HG02588 (cell line): ENCODE data around the gene RGS3.
"Not testable (repeated sequence)": the region's sequence is repeated elsewhere in the genome, so short reads cannot be mapped to it uniquely, and the experiment has no call there.

Experiments
- ATAC-seq: cut with Tn5 transposase; IDR thresholded peaks from one replicate; pipeline ENCODE4 v1.9.1; 2021; ENCODE audit warnings: mild to moderate bottlenecking, moderate library complexity; ENCODE audit not compliant: unreplicated experiment

Gene RGS3

DNA sequence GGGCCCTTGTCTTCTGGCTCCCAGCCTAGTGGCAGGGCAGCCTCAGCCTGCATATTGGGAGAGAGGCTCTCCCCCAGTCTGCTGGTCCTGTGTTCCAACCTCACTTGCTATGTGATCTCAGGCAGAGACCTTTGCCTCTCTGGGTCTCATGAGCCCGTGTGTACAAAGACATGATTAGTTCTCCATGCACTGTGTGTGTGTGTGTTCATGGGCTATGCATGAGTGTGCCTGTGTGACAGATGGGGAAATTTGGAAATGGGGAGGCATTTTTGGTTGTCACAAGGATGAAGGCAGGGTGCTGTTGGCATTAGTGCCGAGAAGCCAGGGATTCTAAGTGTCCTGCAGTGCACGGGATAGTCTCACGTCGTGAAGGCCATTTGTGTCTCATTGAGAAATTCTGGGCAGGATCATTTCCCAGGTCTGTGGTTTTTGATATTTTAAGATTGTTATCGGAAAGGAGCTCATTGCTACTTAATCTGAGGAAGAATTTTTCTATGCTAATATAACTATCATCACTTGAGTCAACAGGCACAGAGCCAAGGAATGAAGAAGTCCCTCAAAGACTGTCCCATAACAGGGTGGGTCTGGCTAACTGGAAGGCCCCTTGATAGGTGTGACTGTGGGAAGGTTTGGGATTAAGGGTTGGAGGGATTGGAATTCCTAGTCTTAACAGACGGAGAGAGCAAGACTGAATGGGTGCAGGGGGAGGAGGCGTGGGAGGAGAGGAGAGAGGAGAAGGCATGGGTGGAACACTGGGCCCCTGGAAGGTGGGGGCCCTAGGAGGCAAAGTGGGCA lies 168.5 kb downstream of the RGS3 start:
- ATAC-seq, result no peak

- ATAC-seq, result no peak
These were observed 169.5 kb downstream of the RGS3 start for GRCh38 chr9:113632776-113633590.

DNA sequence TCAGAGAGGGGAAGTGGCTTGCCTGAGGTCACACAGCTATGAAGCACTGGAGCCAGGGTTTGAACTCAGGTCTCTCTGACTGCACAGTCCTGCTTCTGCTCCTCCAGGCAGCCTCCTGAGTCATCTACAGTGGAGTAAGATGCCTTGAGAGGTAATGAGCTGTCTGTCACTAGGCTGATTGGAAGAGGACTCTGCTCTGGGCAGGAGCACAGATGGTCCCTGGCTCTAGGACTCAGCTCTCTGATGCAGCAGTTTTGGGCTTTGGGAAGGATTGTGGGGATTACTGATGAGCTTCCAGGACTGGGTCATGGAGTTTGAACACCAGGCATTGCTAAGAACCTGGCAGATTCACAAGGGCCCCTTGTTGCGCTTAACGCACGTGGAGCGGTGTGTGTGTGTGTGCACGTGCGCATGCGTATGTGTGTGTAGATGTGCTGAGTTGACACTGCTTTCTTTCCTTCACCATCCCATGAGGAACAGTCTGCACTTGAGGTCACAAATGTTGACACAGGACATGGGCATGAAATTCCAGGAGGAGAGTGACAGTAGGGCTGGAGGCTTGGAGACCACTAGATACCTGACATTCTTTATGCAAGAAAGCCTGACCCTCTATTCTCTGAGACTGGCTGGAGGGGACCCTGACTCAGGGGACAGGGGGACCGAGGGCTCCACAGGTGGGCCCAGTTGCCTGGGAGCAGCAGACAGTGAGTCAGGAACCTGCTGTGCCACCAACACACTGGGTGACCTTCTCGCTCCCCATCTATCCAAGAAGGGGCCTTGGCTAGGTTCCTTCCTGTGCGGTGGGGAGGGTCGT lies 170.5 kb downstream of the RGS3 start:
- no peak for ATAC-seq

GRCh38 chr9:113634596-113635515 lies 171.3 kb downstream of the RGS3 start:
- no peak for ATAC-seq

DNA sequence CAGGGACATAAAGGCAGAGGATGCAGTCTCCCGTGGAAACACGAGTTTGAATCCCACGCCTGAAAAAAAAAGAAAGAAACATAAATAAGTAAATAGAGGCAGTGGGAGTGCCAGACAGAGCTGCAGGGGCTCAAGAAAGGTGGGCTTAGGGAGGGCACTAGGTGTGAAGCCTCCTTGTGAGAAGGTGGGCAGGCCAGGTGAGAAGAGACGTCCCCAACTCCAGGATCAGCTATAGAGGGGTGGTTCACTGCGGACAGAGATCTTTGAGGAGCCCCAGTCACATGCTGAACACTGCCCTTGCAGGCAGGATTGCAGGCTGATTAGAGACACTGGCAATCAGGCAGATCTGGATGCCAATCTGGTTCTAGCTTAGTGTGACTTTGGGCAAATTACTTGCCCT lies 172.1 kb downstream of the RGS3 start:
- ATAC-seq, result no peak

GRCh38 chr9:113636165-113636564 lies 172.6 kb downstream of the RGS3 start:
- no peak for ATAC-seq

DNA sequence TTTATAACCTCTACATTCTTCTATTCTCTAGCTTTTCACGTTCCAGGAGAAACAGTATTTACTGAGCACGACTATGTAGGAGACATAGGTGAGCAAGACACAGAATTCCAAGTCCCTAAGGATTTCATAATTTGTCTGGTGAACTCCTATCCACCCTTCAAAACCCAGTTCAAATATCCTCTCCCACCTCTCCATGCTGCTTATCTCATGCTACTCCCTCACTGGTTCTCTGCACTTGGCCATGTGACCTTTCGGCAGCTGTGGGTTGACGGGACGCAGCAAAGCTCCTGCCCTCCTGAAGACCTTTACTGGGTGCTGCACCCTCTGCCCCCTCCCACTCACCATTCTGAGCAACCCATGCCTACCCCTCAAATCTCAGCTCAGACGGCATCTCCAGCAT lies 173.2 kb downstream of the RGS3 start:
- no peak for ATAC-seq

DNA sequence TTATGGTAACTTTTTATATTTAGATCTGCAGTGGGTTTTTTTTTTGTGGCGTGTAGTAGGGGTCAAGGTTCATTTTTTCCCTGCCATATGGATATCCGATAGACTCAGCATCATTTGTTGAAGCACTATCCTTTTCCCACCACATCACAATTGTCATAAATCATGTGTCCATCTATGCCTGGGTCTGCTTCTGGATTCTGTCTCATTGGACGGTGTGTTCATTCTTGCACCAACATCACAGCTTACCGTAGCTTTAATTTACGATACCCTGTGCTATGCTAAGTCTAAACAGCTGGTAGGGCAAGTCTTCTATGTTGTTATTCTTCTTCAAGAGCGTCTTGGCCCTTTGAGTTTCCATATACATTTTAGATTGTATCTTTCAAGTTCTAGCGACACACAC lies 175.0 kb downstream of the RGS3 start:
- ATAC-seq, result no peak

- ATAC-seq, result no peak
These were observed 175.4 kb downstream of the RGS3 start for GRCh38 chr9:113638897-113639296.

DNA sequence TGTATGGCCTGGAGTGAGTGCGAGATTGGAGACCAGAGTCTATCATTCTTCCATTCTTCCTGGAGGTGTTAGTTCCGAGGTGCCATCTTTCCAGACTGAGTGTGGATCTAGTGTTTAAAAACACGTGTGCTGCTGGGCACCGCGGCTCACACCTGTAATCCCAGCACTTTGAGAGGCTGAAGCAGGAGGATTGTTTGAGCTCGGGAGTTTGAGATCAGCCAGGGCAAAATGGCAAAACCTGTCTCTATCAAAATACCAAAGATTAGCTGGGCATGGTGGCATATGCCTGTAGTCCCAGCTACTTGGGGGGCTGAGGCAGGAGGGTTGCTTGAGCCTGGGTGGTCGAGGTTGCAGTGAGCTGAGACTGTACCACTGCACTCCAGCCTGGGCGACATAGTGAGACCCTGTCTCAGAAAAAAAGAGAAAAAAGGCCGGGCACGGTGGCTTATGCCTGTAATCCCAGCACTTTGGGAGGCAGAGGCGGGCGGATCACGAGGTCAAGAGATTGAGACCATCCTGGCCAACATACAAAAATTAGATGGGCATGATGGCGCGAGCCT lies 176.0 kb downstream of the RGS3 start:
- ATAC-seq, result not testable (repeated sequence)

GRCh38 chr9:113640418-113640817 lies 176.9 kb downstream of the RGS3 start:
- no peak for ATAC-seq

- ATAC-seq, result no peak
These were observed 177.8 kb downstream of the RGS3 start for GRCh38 chr9:113641100-113641885.

- no peak for ATAC-seq
These were observed 180.8 kb downstream of the RGS3 start for GRCh38 chr9:113644321-113644720.

- no peak for ATAC-seq
These were observed 181.9 kb downstream of the RGS3 start for GRCh38 chr9:113645227-113645977.

DNA sequence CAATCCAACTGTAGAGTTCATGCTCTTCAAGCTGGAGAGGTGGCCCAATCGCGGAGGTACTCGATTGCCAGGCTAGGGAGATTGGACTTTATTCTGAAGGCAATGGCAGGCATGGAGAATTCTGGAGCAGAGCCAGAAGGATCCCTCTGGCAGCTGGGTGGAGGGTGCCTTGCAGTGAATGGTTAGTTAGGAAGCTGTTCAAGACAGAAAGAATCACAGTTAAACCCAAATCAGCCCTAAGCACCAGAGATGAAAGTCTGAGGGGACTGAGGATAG lies 182.4 kb downstream of the RGS3 start:
- no peak for ATAC-seq

DNA sequence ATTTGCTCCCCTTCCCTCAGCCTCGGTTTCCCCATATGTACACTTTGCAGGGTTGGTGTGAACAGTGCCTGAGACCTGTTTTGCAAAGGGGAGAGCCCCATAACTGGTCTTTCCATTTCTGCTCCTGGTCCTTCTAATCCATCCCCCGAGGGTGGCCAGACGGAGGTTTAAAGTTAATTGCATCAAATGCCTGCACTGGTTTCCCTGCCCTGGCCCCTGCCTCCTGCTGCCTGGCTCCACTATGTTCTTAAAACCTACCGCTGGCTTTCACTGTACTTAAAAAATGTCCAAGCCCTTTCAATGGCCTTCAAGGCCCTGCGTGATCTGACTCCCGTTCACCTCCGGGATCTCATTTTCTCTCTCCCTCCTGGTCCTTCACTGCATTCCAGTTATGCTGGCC lies 183.0 kb downstream of the RGS3 start:
- no peak for ATAC-seq
